GM18951 (cell line): Measurements from ENCODE around the gene ANKRD62.

ENCODE experiments used
- POLR2A ChIP-seq: IDR thresholded peaks from 4 replicates; pipeline ENCODE4 v1.6.1; 2011; ENCODE audit warnings: mild to moderate bottlenecking; ENCODE audit not compliant: insufficient read length, insufficient read depth; ENCODE audit errors: extremely low read depth
- in situ Hi-C: fragments of 300-500 bp; cut with MboI; formaldehyde crosslinking; loops from one replicate; pipeline ENCODE4 v1.12.0; 2022; ENCODE audit warnings: low sequenced_read_pairs, mixed read lengths, inconsistent platforms; ENCODE audit not compliant: unreplicated experiment

ANKRD62 gene

GRCh38 chr18:12154361-12154760 lies 60.7 kb downstream of the ANKRD62 start:
- no peak for TF ChIP-seq POLR2A
- in situ Hi-C loops: no loop called here

DNA sequence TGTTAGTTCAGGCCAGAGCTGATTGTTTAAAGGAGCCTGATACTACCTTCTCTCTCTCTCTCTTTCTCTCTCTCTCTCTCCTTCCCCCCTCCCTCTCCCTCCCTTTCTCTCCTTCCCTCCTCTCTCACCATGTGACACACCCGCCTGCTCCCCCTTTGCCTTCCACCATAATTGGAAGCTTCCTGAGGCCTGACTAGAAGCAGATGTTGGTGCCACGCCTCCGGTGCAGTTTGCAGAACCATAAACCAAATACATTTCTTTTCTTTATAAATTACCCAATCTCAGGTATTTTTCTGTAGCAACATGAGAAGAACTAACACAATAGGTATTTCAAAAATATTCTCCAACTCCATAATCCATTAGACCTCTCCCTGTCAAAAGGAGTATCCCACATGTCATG lies 62.4 kb downstream of the ANKRD62 start:
- no peak for TF ChIP-seq POLR2A
- in situ Hi-C loops: no loop called here

DNA sequence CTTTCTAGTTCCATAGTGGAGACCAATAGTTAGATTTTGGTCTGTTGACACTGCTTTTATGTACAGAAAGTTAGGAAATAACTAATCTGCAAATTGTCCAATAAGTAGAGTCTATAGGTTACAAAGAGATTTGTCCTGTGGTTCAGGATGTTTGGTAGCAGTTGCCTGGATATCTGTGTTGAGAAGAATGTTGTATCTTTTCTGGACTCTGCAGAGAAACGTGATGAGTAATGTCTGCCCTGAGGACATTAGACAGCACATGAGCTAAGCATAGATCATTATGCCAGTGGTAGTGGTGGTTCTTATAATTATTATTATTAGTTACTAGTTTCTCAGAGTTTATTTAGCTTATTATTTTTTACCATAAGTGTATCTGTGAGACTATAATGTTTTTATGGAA lies 65.8 kb downstream of the ANKRD62 start:
- in situ Hi-C loops: no loop called here
- TF ChIP-seq POLR2A: no peak

- TF ChIP-seq POLR2A: no peak
- in situ Hi-C loops: no loop called here
Measured at GRCh38 chr18:12162786-12163185, 69.1 kb downstream of the ANKRD62 start.

GRCh38 chr18:12165038-12165768 lies 71.6 kb downstream of the ANKRD62 start:
- in situ Hi-C loops: no loop called here
- TF ChIP-seq POLR2A: no peak
